Gastroesophageal sphincter (tissue), 3 donors: ENCODE measurements around the gene SAPCD1.

Experiments used
- CTCF ChIP-seq, 4 experiments: fragments of 200-600 bp in 2 of 4; fragments of 450-650 bp in 2 of 4; sonication (generic) in 1 of 4; IDR thresholded peaks; one replicate each; pipeline ENCODE4 v1.5.1; 2017 to 2019; ENCODE audit warnings: antibody characterized with exemption in 4 of 4, mild to moderate bottlenecking in 2 of 4, moderate library complexity in 2 of 4
- EP300 ChIP-seq: sonication (generic); formaldehyde crosslinking; IDR thresholded peaks from one replicate; pipeline ENCODE4 v1.6.1; 2017; ENCODE audit warnings: antibody characterized with exemption, mild to moderate bottlenecking
- POLR2A ChIP-seq, 2 donors: fragments of 450-650 bp; IDR thresholded peaks; one replicate each; pipeline ENCODE4 v1.6.1; 2017; ENCODE audit warnings: antibody characterized with exemption in 2 of 2, mild to moderate bottlenecking in 2 of 2, moderate library complexity in 1 of 2
- POLR2AphosphoS5 ChIP-seq: sonication (generic); formaldehyde crosslinking; IDR thresholded peaks from one replicate; pipeline ENCODE4 v1.6.1; 2017; ENCODE audit warnings: antibody characterized with exemption

- no peak for TF ChIP-seq EP300
- no peak for TF ChIP-seq CTCF (IDR thresholded peaks at IDR 0.05)
- no peak for TF ChIP-seq POLR2A (IDR thresholded peaks at IDR 0.05)
- no peak for TF ChIP-seq POLR2AphosphoS5
These were observed 19.0 kb downstream of the SAPCD1 start for GRCh38 chr6:31781244-31782125.
